Pons (tissue), 1 donor: ENCODE measurements around the gene PEMT.

Experiments
- DNase-seq: peaks from one replicate; pipeline ENCODE4 v3.0.0-alpha.2; 2016; ENCODE audit warnings: low spot score

PEMT gene

DNA sequence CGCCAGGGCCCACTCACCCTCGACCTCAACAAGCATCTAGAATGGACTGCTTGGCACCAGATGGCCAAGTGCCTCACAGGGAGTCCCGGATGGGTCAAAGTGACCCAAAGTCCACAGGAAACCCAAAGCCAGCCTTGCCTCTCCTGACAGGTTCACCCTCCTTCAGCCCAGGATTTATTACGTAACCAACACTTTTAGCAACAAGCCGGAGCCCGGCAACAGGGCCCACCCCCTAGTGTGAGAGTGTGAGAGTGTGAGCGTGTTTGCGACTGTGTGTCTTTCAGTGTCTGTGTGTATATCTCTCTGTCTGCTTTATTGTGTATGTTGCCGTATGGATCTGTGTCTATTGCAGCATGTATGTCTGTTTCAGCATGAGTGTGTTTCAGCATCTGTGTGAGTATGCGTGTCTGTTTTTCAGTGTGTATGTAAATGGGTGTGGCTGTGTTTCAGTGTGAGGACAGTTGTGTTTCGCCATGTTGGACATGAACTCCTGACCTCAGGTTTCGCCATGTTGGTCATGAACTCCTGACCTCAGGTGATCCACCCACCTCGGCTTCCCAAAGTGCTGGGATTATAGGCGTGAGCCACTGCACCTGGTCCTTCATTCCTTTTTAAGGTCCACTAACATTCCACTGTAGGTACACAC, 13.7 kb upstream of the PEMT start:
- DNase-seq = no peak

DNA sequence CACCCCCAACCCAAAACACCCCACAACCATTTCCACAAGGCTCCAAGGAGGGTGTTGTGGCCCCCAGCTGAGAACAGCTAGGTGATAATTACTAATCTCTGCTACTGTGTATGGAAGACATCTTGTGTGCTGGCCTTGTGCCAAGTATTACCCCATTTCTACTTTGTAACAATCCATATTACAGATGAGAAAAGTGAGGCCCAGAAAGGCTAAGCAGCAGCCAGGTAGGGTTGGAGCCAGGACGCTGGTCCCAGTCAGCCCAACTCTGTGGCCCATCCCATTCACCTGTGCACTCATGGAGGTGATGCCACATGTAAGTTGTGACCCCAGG, 12.4 kb upstream of the PEMT start:
- no peak for DNase-seq

DNA sequence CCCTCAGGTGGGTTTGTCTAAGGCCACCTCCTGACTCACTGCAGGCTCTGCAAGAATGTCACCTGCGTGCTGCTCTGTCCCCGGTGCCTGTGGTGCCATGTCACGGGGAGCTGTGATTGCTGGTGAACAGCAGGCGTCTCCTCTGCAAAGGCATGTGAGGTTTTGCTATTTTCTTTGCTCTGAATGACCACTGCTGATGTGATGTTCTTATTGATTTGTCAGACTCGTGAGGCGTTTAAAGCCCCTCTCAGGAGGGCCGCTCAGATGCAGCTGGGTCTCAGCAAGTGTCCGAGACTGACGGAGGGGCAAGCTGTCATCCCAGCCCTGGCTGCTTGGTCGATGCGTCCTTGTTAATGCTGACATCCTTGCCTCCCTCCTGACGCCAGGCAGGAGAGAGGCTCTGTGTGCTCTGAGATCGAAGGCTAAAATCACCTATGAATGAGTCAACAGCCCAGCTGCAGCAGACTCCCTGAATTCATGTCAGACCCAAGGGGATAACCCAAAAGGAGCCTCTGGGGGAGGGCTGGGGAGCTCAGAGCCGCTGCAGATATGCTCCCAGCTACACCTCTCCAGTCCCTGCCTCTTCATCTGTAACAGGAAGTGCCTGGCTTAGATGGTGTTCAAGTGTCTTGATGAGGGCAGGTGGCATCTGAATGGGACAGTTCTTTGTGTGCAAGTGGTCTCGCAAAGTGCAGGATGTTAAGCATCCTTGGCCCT, 11.8 kb upstream of the PEMT start:
- no peak for DNase-seq

GRCh38 chr17:17599965-17600364, 8.5 kb upstream of the PEMT start:
- no peak for DNase-seq

DNA sequence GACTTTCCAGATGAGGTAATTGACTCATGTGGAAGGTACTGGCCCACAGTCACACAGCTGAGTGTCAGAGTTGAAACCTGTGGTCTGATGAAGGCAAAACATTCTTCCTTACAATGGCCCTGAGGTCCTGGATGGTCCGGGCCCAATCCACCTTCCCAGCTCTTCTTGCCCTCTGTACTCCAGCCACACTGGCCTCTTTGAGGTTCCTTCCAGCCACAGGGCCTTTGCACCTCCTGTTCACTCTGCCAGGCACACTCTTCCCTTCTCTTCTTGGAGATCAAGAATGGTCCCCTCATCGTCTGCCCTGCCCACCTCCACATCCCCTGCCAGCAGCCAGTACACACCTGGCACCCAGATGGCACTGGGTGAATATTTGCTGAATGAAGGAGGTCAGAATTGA, 6.5 kb upstream of the PEMT start:
- no peak for DNase-seq

DNA sequence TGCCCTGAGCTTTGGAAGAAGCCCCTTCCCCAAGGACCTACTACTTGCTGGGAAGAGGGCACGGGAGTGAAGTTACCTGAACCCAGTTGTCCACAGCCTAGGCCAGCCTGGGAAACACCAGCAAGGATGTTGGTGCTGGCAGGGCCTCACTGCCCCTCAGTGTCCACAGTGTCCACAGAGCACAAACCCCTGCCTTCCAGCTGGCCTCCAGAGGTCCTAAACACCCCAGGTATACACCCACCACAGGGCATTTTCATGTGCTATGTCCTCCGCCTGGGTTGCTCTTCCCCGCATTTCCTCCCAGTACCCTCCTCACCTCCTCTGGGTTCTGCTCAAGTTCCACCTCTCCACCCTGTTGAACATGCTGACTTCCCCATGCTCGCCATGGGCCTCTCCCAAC, 4.2 kb upstream of the PEMT start:
- no peak for DNase-seq

GRCh38 chr17:17593222-17593620, 1.7 kb upstream of the PEMT start:
- no peak for DNase-seq

DNA sequence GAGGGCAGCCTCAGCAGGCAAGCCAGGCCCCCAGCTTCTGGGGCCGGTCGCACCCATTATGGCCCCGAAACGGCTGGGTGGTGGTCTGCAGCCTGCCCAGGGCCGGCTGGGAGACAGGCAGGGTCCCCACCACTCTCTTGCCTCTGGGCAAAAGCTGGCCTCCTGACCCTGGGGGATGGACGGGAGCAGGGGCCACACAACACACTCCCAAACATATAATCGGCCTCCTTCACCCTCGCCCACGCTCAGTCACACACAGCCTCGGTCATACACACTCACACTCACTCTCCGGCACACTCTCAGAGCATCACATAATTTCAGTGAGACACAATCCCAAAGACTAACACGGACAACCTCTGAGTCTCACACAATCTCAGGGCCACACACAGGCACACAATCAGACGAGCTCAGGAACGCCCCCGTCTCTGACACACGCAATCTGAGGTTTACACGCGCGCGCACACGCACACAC, 589 bp downstream of the PEMT start:
- no peak for DNase-seq

- no peak for DNase-seq
These were observed 1.3 kb downstream of the PEMT start for GRCh38 chr17:17590141-17590751.

DNA sequence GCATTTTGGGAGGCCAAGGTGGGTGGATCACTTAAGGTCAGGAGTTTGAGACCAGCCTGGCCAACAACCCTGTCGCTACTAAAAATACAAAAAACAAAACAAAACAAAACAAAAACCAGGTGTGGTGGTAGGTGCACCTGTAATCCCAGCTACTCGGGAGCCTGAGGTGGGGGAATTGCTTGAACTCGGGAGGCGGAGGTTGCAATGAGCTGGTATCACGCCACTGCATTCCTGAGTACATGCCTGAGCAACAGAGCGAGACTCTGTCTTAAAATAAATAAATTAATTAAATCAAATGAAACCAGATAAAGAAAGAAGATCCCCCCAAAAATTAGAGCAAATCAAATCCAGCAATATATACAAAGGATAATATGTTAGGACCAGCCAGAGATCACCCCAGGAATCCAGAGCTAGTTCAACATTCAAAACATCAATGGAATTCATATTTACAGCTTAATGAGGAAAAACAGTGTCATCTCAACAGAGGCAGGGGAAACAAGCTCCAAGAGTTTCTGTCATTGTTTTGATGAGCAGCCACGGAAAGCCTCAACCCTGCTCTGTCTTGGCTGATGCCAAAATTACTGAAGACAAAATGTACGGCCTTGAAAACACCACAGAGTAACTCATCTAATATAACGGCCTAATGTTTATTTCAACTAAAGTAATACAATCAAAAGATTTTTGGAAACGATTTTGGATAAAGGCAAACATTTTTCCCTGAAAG, 3.7 kb downstream of the PEMT start:
- no peak for DNase-seq

GRCh38 chr17:17582372-17582771, 9.1 kb downstream of the PEMT start:
- no peak for DNase-seq

- DNase-seq = no peak
These were observed 10.0 kb downstream of the PEMT start for GRCh38 chr17:17581509-17581908.

DNA sequence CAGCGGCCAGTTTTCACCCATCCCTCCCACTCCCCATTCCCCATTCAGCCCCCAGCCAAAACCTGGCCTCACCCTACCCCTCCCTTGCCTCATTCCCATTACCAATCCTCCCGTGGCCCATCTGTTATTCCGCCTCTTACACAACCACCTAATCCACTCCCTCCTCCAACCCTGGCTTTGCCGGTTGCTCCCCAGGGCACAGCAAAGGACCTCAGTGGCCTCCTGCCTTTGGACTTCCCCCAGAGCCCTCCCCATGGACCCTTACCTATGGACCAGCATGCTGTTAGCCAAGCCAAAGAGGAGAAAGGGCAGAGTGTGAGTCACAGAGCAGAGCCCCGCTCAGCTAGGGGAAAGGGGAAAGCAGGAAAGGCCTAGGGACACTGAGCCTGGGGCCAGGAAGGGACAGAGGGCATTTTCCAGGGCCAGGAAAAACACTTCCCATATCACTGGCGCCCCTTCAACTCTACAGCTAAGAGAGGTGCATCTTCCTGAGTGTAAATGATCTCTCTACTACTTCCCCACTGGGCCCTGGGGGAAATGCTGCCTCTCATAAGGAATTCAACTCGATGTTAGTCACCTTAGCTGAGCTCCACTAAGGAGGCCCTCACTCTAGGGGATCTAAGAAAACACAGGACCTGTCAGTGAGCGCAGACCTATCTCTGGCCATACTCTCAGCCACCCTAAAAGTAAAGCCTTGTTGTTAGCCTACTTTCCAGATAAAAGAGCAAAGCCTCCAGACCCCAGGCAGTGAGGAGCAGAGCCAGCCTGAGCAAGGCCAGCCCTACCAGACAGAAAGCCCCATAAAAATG, 10.6 kb downstream of the PEMT start:
- DNase-seq = no peak

DNA sequence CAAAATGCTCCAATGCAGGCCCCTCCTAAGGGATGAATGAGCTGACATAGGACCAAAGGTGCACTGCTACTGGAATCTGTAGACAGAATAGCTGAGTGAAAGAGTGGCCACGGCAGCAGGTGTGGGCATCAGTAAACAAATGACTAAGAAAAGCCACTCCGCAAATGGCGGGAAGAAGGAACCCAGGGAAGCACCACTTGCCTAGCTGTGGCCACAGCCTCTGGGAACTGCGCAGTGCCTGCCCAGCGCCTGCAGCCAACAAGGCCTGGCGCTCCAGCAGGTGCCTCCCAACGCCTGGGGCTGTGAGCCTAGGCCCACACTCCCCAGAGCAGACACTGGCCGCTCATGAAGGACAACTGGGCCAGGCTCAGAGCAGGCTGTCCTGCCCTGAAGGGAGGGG, 11.8 kb downstream of the PEMT start:
- DNase-seq = no peak

DNA sequence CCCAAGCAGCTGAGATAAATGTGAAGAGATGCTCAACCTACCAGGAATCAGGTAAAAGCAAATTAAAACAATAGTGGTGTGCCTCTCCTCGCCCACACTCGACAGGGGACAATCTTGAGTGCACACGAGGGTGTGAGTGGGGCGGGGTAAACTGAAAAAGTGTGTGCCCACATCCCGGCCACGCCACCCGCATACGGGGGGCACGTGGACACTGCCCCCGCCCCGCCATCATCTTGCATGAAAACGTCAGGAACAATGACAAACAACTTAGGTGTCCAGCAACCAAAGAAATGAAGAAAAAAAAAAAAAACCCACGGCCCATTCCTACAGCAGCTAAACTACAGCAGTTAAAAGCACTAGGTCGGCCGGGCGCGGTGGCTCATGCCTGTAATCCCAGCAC, 14.1 kb downstream of the PEMT start:
- no peak for DNase-seq

GRCh38 chr17:17576772-17577234, 14.7 kb downstream of the PEMT start:
- no peak for DNase-seq

- no peak for DNase-seq
These were observed 15.9 kb downstream of the PEMT start for GRCh38 chr17:17575360-17576251.

DNA sequence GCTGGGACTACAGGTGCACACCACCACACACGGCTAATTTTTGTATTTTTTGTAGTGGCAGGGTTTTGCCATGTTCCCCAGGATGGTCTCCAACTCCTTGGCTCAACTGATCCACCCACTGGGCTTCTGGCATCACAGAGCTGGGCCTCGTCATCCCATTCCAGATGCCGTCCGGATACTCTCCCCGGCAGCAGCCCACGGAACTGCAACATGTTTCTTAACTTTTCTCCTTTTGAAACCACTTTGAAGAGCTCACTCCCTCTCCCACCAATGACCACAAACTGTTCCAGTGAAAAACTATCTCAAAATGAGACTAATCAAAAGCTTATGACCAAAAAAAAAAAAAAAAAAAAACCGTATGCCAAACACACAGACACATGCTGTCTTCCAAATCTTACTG, 17.6 kb downstream of the PEMT start:
- no peak for DNase-seq

GRCh38 chr17:17572010-17572785, 19.3 kb downstream of the PEMT start:
- no peak for DNase-seq
